Measurements from ENCODE around the gene DCC.

The DCC gene

DNA sequence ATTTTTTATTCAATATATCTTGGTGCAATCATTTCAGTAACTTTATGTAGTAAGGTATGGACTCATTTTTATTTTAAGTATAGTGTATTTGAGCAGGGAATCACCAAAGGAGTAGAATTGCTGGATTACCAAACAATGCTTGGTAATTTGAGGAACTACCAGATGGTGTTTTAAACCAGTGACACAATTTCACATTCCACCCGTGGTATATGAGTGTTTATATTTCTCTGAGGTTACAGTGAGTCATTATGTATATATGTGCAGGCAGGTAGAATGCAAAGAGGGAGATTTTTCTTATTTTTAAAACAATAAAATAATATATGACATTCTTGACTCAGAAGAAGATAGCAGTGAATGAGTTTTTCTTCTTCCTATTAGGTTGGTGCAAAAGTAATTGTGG, 596.9 kb downstream of the DCC start:
- Histone ChIP-seq H3K27me3 (replicated peaks; ENCODE audit: control insufficient read depth, insufficient read depth, low read length, poor library complexity, severe bottlenecking) (no peaks in the 10 kb centered on the region), H3K36me3 (ENCODE audit: control insufficient read depth, insufficient read depth, low read length) (no peaks in the 10 kb centered on the region), H3K9me3 (ENCODE audit: control insufficient read depth, low read length) (no peaks in the 10 kb centered on the region), H3K4me1 (ENCODE audit: control insufficient read depth, insufficient read depth, low read length, poor library complexity, severe bottlenecking) (no peaks in the 10 kb centered on the region), H3K4me3 (ENCODE audit: insufficient read depth, low read depth, low read length, poor library complexity, severe bottlenecking) (no peak overlapping the region), H3K27ac (ENCODE audit: insufficient read depth, low read length, poor library complexity, severe bottlenecking) (no peak overlapping the region)
- no peak for DNase-seq

- H3K36me3 ChIP-seq (ENCODE audit: control insufficient read depth, insufficient read depth, low read length), result no peaks in the 10 kb centered on the region
- no peaks in the 10 kb centered on the region for H3K9me3 ChIP-seq (ENCODE audit: control insufficient read depth, low read length)
- no peak for DNase-seq
- no peaks in the 10 kb centered on the region for H3K4me1 ChIP-seq (ENCODE audit: control insufficient read depth, insufficient read depth, low read length, poor library complexity, severe bottlenecking)
- H3K4me3 ChIP-seq (ENCODE audit: insufficient read depth, low read depth, low read length, poor library complexity, severe bottlenecking), result no peak overlapping the region
- H3K27ac ChIP-seq (ENCODE audit: insufficient read depth, low read length, poor library complexity, severe bottlenecking), result no peak overlapping the region
- H3K27me3 ChIP-seq (replicated peaks; ENCODE audit: control insufficient read depth, insufficient read depth, low read length, poor library complexity, severe bottlenecking), result no peaks in the 10 kb centered on the region
Measured at GRCh38 chr18:52937840-52938239, 597.8 kb downstream of the DCC start.

- Histone ChIP-seq H3K36me3 (ENCODE audit: control insufficient read depth, insufficient read depth, low read length) (no peaks in the 10 kb centered on the region), H3K27me3 (replicated peaks; ENCODE audit: control insufficient read depth, insufficient read depth, low read length, poor library complexity, severe bottlenecking) (no peaks in the 10 kb centered on the region), H3K4me1 (ENCODE audit: control insufficient read depth, insufficient read depth, low read length, poor library complexity, severe bottlenecking) (no peaks in the 10 kb centered on the region), H3K4me3 (ENCODE audit: insufficient read depth, low read depth, low read length, poor library complexity, severe bottlenecking) (no peak overlapping the region), H3K27ac (ENCODE audit: insufficient read depth, low read length, poor library complexity, severe bottlenecking) (no peak overlapping the region), H3K9me3 (ENCODE audit: control insufficient read depth, low read length) (no peaks in the 10 kb centered on the region)
- no peak for DNase-seq
Measured at GRCh38 chr18:52945552-52945951, 605.6 kb downstream of the DCC start.

- Histone ChIP-seq H3K36me3 (ENCODE audit: control insufficient read depth, insufficient read depth, low read length) (no peaks in the 10 kb centered on the region), H3K27me3 (replicated peaks; ENCODE audit: control insufficient read depth, insufficient read depth, low read length, poor library complexity, severe bottlenecking) (no peaks in the 10 kb centered on the region), H3K4me3 (ENCODE audit: insufficient read depth, low read depth, low read length, poor library complexity, severe bottlenecking) (no peak overlapping the region), H3K27ac (ENCODE audit: insufficient read depth, low read length, poor library complexity, severe bottlenecking) (no peak overlapping the region), H3K9me3 (ENCODE audit: control insufficient read depth, low read length) (no peaks in the 10 kb centered on the region), H3K4me1 (ENCODE audit: control insufficient read depth, insufficient read depth, low read length, poor library complexity, severe bottlenecking) (no peaks in the 10 kb centered on the region)
- DNase-seq, result no peak
Measured at GRCh38 chr18:52948868-52949444, 609.0 kb downstream of the DCC start.

- Histone ChIP-seq H3K27ac (ENCODE audit: insufficient read depth, low read length, poor library complexity, severe bottlenecking) (no peak overlapping the region), H3K9me3 (ENCODE audit: control insufficient read depth, low read length) (no peaks in the 10 kb centered on the region), H3K27me3 (replicated peaks; ENCODE audit: control insufficient read depth, insufficient read depth, low read length, poor library complexity, severe bottlenecking) (no peaks in the 10 kb centered on the region), H3K4me1 (ENCODE audit: control insufficient read depth, insufficient read depth, low read length, poor library complexity, severe bottlenecking) (no peaks in the 10 kb centered on the region), H3K36me3 (ENCODE audit: control insufficient read depth, insufficient read depth, low read length) (no peaks in the 10 kb centered on the region), H3K4me3 (ENCODE audit: insufficient read depth, low read depth, low read length, poor library complexity, severe bottlenecking) (no peak overlapping the region)
- DNase-seq, result no peak
Measured at GRCh38 chr18:52950155-52950554, 610.2 kb downstream of the DCC start.

DNA sequence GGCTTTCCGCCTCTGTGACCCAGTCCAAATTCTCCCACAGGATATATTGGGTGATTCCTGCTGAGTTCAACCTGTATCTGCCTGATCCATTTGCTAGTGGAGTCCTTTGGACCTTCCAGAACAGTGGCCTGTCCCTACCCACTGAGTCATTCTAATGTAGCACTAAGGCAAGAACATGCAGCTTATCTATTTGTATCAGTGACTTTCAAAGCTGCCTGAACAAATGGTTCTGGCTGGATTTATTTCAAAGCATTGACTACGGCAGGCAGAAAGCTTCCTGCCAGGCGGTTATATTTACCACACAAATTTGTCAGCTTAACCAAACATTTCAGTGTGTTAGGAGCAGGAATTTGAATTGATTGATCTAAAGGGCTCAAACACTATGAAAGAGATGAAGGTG, 613.4 kb downstream of the DCC start:
- no peaks in the 10 kb centered on the region for H3K4me1 ChIP-seq (ENCODE audit: control insufficient read depth, insufficient read depth, low read length, poor library complexity, severe bottlenecking)
- no peaks in the 10 kb centered on the region for H3K27me3 ChIP-seq (replicated peaks; ENCODE audit: control insufficient read depth, insufficient read depth, low read length, poor library complexity, severe bottlenecking)
- DNase-seq, result no peak
- H3K9me3 ChIP-seq (ENCODE audit: control insufficient read depth, low read length), result no peaks in the 10 kb centered on the region
- H3K36me3 ChIP-seq (ENCODE audit: control insufficient read depth, insufficient read depth, low read length), result no peaks in the 10 kb centered on the region
- no peak overlapping the region for H3K4me3 ChIP-seq (ENCODE audit: insufficient read depth, low read depth, low read length, poor library complexity, severe bottlenecking)
- H3K27ac ChIP-seq (ENCODE audit: insufficient read depth, low read length, poor library complexity, severe bottlenecking), result no peak overlapping the region

GRCh38 chr18:52963481-52963880, 623.5 kb downstream of the DCC start:
- no peaks in the 10 kb centered on the region for H3K27me3 ChIP-seq (replicated peaks; ENCODE audit: control insufficient read depth, insufficient read depth, low read length, poor library complexity, severe bottlenecking)
- H3K4me1 ChIP-seq (ENCODE audit: control insufficient read depth, insufficient read depth, low read length, poor library complexity, severe bottlenecking), result no peaks in the 10 kb centered on the region
- no peaks in the 10 kb centered on the region for H3K9me3 ChIP-seq (ENCODE audit: control insufficient read depth, low read length)
- no peak for DNase-seq
- no peaks in the 10 kb centered on the region for H3K36me3 ChIP-seq (ENCODE audit: control insufficient read depth, insufficient read depth, low read length)
- no peak overlapping the region for H3K27ac ChIP-seq (ENCODE audit: insufficient read depth, low read length, poor library complexity, severe bottlenecking)
- H3K4me3 ChIP-seq (ENCODE audit: insufficient read depth, low read depth, low read length, poor library complexity, severe bottlenecking), result no peak overlapping the region

- Histone ChIP-seq H3K27me3 (replicated peaks; ENCODE audit: control insufficient read depth, insufficient read depth, low read length, poor library complexity, severe bottlenecking) (no peaks in the 10 kb centered on the region), H3K27ac (ENCODE audit: insufficient read depth, low read length, poor library complexity, severe bottlenecking) (no peak overlapping the region), H3K9me3 (ENCODE audit: control insufficient read depth, low read length) (no peaks in the 10 kb centered on the region), H3K4me1 (ENCODE audit: control insufficient read depth, insufficient read depth, low read length, poor library complexity, severe bottlenecking) (no peaks in the 10 kb centered on the region), H3K4me3 (ENCODE audit: insufficient read depth, low read depth, low read length, poor library complexity, severe bottlenecking) (no peak overlapping the region), H3K36me3 (ENCODE audit: control insufficient read depth, insufficient read depth, low read length) (no peaks in the 10 kb centered on the region)
- DNase-seq, result no peak
Measured at GRCh38 chr18:52970686-52971085, 630.7 kb downstream of the DCC start.

DNA sequence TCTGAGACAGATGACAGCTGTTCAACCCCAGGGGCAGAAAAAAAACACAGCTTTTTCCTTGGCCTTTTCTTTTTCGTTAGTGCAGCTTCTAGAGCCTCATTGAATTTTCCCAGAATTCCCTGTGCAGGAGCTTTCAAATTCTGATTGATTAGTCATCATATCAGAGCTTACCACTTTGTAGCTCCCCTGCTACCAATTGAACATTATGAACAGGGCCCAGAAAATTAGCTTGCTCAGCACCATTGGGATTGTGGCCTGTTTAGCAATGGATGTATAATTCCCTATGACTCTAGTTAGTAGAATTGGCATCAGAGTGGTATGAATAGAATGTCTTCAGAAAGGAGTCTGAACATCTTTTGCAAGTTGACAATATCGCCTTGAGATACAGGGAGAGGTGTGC, 631.1 kb downstream of the DCC start:
- no peak for DNase-seq
- Histone ChIP-seq H3K36me3 (ENCODE audit: control insufficient read depth, insufficient read depth, low read length) (no peaks in the 10 kb centered on the region), H3K27ac (ENCODE audit: insufficient read depth, low read length, poor library complexity, severe bottlenecking) (no peak overlapping the region), H3K4me3 (ENCODE audit: insufficient read depth, low read depth, low read length, poor library complexity, severe bottlenecking) (no peak overlapping the region), H3K9me3 (ENCODE audit: control insufficient read depth, low read length) (no peaks in the 10 kb centered on the region), H3K27me3 (replicated peaks; ENCODE audit: control insufficient read depth, insufficient read depth, low read length, poor library complexity, severe bottlenecking) (no peaks in the 10 kb centered on the region), H3K4me1 (ENCODE audit: control insufficient read depth, insufficient read depth, low read length, poor library complexity, severe bottlenecking) (no peaks in the 10 kb centered on the region)

GRCh38 chr18:52979892-52980291, 639.9 kb downstream of the DCC start:
- no peaks in the 10 kb centered on the region for H3K9me3 ChIP-seq (ENCODE audit: control insufficient read depth, low read length)
- DNase-seq, result no peak
- no peak overlapping the region for H3K27ac ChIP-seq (ENCODE audit: insufficient read depth, low read length, poor library complexity, severe bottlenecking)
- H3K4me1 ChIP-seq (ENCODE audit: control insufficient read depth, insufficient read depth, low read length, poor library complexity, severe bottlenecking), result no peaks in the 10 kb centered on the region
- H3K27me3 ChIP-seq (replicated peaks; ENCODE audit: control insufficient read depth, insufficient read depth, low read length, poor library complexity, severe bottlenecking), result no peaks in the 10 kb centered on the region
- no peaks in the 10 kb centered on the region for H3K36me3 ChIP-seq (ENCODE audit: control insufficient read depth, insufficient read depth, low read length)
- no peak overlapping the region for H3K4me3 ChIP-seq (ENCODE audit: insufficient read depth, low read depth, low read length, poor library complexity, severe bottlenecking)

GRCh38 chr18:52991246-52991645, 651.2 kb downstream of the DCC start:
- H3K36me3 ChIP-seq (ENCODE audit: control insufficient read depth, insufficient read depth, low read length), result no peaks in the 10 kb centered on the region
- no peak overlapping the region for H3K4me3 ChIP-seq (ENCODE audit: insufficient read depth, low read depth, low read length, poor library complexity, severe bottlenecking)
- H3K27ac ChIP-seq (ENCODE audit: insufficient read depth, low read length, poor library complexity, severe bottlenecking), result no peak overlapping the region
- no peaks in the 10 kb centered on the region for H3K9me3 ChIP-seq (ENCODE audit: control insufficient read depth, low read length)
- no peaks in the 10 kb centered on the region for H3K27me3 ChIP-seq (replicated peaks; ENCODE audit: control insufficient read depth, insufficient read depth, low read length, poor library complexity, severe bottlenecking)
- H3K4me1 ChIP-seq (ENCODE audit: control insufficient read depth, insufficient read depth, low read length, poor library complexity, severe bottlenecking), result no peaks in the 10 kb centered on the region
- DNase-seq, result no peak
